Suprapubic skin (tissue), 4 donors: ENCODE data around the gene CFAP97D2. TPM values are rescaled to one million over a fixed set of nuclear protein-coding genes. Genes with fewer than 3 reads are reported as not detected.
A peak's percentile ranks its signal among the peaks of the same experiment; 100 is the strongest.

Source experiments
- DNase-seq, 2 donors: peaks; one replicate each; pipeline ENCODE4 v3.0.0-alpha.2; 2019; ENCODE audit warnings: low spot score in 2 of 2
- H3K27ac ChIP-seq: fragments of 200-600 bp; sonication (generic); one replicate; pipeline ENCODE4 v1.5.1; 2019
- H3K27me3 ChIP-seq: fragments of 200-600 bp; sonication (generic); one replicate; pipeline ENCODE4 v1.5.1; 2019
- H3K36me3 ChIP-seq: fragments of 200-600 bp; sonication (generic); one replicate; pipeline ENCODE4 v1.5.1; 2019
- H3K4me1 ChIP-seq: fragments of 200-600 bp; sonication (generic); one replicate; pipeline ENCODE4 v1.5.1; 2019
- H3K4me3 ChIP-seq: fragments of 200-600 bp; sonication (generic); one replicate; pipeline ENCODE4 v1.5.1; 2019; ENCODE audit warnings: mild to moderate bottlenecking
- H3K9me3 ChIP-seq: fragments of 200-600 bp; sonication (generic); one replicate; pipeline ENCODE4 v1.5.1; 2019
- EP300 ChIP-seq: sonication (generic); formaldehyde crosslinking; IDR thresholded peaks from one replicate; pipeline ENCODE4 v1.6.1; 2017; ENCODE audit warnings: antibody characterized with exemption
- POLR2A ChIP-seq, 2 donors: fragments of 450-650 bp; IDR thresholded peaks; one replicate each; pipeline ENCODE4 v1.6.1; 2017; ENCODE audit warnings: antibody characterized with exemption in 2 of 2, mild to moderate bottlenecking in 2 of 2, moderate library complexity in 2 of 2
- POLR2AphosphoS5 ChIP-seq, 3 donors: sonication (generic); formaldehyde crosslinking; IDR thresholded peaks; one replicate each; pipeline ENCODE4 v1.6.1; 2017; ENCODE audit warnings: antibody characterized with exemption in 3 of 3
- WGBS: methylation state at CpG from one replicate; pipeline ENCODE4 v1.1.5; 2018; 5-methylcytosine and 5-hydroxymethylcytosine counted together
- total RNA-seq, 4 donors: library from RNA; depleted of rRNA; stranded (reverse); fragments of >200 nt; gene quantifications; one replicate each; pipeline ENCODE4 v1.1.0, GENCODE V29; 2016
- TF ChIP-seq, protein P1 (sequence below), 2 donors: fragments of 200-600 bp in 1 of 2; fragments of 450-650 bp in 1 of 2; sonication (generic) in 1 of 2; IDR thresholded peaks; one replicate each; pipeline ENCODE4 v1.5.1; 2016 to 2019; ENCODE audit warnings: antibody characterized with exemption in 2 of 2, mild to moderate bottlenecking in 1 of 2, moderate library complexity in 1 of 2

Gene CFAP97D2
- total RNA-seq, 4 donors from 2014 or later: not detected

DNA sequence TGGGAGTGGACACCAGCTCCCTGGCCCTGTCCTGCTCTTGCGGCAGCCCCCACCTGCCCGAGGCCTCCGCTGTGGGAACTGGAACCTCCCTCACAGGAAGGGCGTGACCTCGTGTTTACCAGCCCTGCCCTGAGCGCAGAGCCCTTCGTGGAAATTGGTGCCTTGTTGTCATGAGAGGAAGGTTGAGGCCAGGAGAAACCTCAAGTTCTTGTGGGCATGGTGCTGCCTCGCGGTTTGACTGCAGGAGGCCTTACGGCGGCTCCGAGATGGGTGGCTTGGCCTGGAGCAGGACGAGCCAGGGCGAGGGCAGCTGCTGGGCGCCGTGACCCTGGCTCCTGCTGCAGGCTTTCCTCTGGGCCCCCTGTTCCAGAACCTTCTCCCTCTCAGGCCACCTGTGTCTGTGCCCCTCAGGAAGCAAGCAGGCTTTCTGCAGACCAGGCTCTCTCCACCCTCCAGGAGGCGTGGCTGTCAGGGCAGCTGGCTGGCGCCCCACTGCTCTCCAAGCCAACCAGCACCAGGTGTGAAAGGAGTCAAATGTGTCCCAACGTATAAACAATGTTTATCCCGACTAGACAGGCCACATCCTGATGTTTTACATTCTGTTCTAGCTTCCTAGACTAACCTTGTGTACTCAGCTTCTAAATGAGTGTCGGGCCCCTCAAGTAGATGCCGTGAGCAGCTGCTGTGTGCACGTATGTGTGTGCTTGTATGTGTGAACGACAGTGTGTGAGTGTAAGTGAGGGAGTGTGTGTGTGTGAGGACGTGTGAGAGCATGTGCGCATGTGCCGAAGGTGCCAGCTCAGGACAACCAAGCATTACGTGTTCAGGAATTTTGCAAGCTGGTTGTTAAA lies 36.2 kb upstream of the CFAP97D2 start:
- TF ChIP-seq, protein P1, sequence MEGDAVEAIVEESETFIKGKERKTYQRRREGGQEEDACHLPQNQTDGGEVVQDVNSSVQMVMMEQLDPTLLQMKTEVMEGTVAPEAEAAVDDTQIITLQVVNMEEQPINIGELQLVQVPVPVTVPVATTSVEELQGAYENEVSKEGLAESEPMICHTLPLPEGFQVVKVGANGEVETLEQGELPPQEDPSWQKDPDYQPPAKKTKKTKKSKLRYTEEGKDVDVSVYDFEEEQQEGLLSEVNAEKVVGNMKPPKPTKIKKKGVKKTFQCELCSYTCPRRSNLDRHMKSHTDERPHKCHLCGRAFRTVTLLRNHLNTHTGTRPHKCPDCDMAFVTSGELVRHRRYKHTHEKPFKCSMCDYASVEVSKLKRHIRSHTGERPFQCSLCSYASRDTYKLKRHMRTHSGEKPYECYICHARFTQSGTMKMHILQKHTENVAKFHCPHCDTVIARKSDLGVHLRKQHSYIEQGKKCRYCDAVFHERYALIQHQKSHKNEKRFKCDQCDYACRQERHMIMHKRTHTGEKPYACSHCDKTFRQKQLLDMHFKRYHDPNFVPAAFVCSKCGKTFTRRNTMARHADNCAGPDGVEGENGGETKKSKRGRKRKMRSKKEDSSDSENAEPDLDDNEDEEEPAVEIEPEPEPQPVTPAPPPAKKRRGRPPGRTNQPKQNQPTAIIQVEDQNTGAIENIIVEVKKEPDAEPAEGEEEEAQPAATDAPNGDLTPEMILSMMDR (IDR thresholded peaks at IDR 0.05): no peak
- no peak for TF ChIP-seq POLR2AphosphoS5 (IDR thresholded peaks at IDR 0.05)
- no peak for TF ChIP-seq POLR2A (IDR thresholded peaks at IDR 0.05)
- no peak for TF ChIP-seq EP300
- H3K4me3 ChIP-seq: no peak overlapping the region
- H3K27me3 ChIP-seq: no peaks in the 10 kb centered on the region
- peak in 1 of 2 donors; percentile 62 for DNase-seq
- WGBS: 54% methylated on average over 15 of the region's 28 CpGs
- peaks cover 29% of the 10 kb centered on the region for H3K4me1 ChIP-seq
- H3K36me3 ChIP-seq: no peaks in the 10 kb centered on the region
- no peaks in the 10 kb centered on the region for H3K9me3 ChIP-seq
- no peak overlapping the region for H3K27ac ChIP-seq

DNA sequence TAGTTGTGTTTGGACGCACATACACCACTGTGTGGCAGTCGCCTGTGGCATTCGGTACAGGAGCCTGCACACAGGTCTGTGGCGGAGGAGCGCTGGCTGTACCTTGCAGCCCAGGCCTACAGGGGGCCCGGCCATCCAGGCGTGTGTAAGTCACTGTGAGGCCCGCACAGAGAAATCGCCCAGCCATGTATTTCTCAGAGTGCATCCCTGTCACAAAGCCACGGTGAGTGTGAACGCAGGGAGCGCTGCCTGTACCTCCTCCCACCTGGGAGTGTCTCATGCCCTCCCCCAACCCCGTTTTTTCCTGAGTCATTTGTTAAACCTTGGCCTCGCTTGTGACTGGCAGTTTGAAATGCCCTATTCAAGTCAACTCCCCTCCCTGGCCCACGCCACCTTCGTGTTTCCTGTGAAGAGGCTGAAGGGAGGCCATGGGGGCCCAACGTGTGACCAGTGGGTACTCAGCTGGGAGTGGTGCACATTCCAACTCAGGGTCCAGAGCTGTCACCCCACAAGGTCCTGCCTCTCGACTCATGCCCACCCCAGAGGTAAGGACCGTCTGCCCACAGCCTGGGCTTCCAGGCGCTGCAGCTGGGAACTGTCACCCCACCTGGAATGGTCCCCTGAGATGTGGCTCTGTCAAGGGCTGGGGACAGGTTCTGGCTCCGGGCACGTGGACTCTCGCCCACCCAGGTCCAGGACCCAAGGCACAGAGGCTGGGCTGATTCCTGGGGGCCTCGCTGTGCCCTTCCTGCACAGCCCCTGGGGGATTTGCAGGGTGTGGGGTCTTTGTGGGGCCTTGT lies 35.1 kb upstream of the CFAP97D2 start:
- 64% methylated on average over 17 of the region's 24 CpGs for WGBS
- Histone ChIP-seq H3K4me3 (no peak overlapping the region), H3K36me3 (no peaks in the 10 kb centered on the region), H3K27me3 (no peaks in the 10 kb centered on the region), H3K9me3 (no peaks in the 10 kb centered on the region), H3K27ac (no peak overlapping the region), H3K4me1 (peaks cover 29% of the 10 kb centered on the region)
- peak in 1 of 2 donors; percentile 64 for DNase-seq
- no peak for TF ChIP-seq POLR2A (IDR thresholded peaks at IDR 0.05)
- no peak for TF ChIP-seq POLR2AphosphoS5 (IDR thresholded peaks at IDR 0.05)
- TF ChIP-seq EP300: no peak

DNA sequence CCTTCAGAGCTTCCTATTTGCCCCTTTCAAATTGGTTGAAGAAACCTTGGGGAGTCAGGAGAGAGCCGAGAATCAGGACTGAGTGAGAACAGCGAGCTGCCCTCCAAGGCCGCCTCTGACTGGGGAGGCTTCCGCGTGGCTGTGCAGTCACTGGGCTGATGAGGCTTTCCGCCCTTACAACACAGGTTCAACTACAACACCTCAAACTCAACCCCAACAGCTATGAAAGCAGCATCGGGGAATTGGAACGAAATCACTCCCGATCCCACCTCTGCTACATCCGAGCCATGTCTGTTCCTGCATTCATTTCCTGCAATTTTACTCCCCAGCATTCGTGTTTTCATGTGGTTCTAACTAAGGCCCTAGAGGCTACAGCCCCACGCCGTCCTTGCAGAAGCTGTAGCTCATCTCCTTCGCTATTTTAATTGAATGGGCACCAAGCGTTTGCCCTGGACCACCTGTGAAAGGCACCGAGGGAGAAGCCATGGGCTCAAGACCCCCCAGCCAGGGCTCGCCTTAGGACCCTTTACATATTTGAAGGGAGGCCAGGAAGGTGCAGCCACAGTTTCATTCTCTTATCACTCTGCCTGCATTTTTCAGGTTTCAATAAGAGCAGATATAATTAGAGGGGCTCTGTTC lies 34.3 kb upstream of the CFAP97D2 start:
- no peak overlapping the region for H3K4me3 ChIP-seq
- no peak overlapping the region for H3K27ac ChIP-seq
- 91% methylated on average over 17 of the region's 17 CpGs for WGBS
- no peaks in the 10 kb centered on the region for H3K27me3 ChIP-seq
- DNase-seq: no peak
- H3K9me3 ChIP-seq: no peaks in the 10 kb centered on the region
- no peaks in the 10 kb centered on the region for H3K36me3 ChIP-seq
- TF ChIP-seq POLR2AphosphoS5 (IDR thresholded peaks at IDR 0.05) (no peak), EP300 (no peak), POLR2A (IDR thresholded peaks at IDR 0.05) (no peak)
- TF ChIP-seq, protein P1 (IDR thresholded peaks at IDR 0.05): no peak
- peaks cover 29% of the 10 kb centered on the region for H3K4me1 ChIP-seq

DNA sequence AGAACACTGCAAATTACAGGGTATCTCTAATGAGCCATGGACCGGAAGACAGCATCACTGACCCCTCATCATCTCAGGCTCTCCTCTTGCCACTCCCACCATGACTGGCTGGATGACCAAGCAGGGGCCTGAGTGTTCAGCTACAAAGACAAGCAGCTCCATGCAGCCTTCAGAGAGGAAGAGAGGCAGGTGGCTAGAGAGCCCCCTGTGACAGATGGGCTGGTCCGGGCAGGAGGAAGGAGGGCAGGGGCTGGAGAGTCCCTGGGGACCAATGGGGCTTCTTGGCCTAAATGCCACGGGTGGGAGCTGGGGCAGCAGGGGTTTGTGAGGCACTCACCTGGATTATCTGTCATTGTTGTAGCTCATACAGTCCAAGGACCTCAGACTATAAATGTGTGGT lies 33.8 kb upstream of the CFAP97D2 start:
- DNase-seq: peak in 1 of 2 donors; percentile 46

DNA sequence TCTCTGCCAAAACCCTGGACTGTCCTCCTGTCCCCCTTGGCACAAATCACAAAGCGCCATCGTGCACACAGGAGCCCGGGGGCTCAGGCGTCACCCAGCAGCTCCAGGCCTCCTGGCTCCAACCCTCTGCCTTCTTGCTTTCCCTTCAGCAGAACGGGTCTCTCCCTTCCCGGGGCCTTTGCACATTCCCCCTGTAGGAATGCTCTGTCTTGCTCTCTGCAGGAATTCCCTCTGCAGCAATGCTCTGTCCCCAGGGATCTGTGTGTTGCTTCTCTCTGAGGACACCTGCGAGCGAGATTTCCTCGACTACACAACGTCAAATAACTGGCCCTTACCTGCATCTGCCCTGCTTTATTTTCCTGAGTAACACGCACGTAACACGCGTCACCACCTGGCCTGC lies 33.3 kb upstream of the CFAP97D2 start:
- no peak overlapping the region for H3K27ac ChIP-seq
- DNase-seq: peak; percentile 26 to 43
- H3K36me3 ChIP-seq: no peaks in the 10 kb centered on the region
- H3K9me3 ChIP-seq: no peaks in the 10 kb centered on the region
- H3K4me1 ChIP-seq: peaks cover 22% of the 10 kb centered on the region
- no peaks in the 10 kb centered on the region for H3K27me3 ChIP-seq
- TF ChIP-seq, protein P1 (IDR thresholded peaks at IDR 0.05): no peak
- TF ChIP-seq EP300 (no peak), POLR2AphosphoS5 (IDR thresholded peaks at IDR 0.05) (no peak), POLR2A (IDR thresholded peaks at IDR 0.05) (no peak)
- WGBS: 95% methylated on average over 14 of the region's 14 CpGs
- no peak overlapping the region for H3K4me3 ChIP-seq

More for the DNA sequence above, 33.8 kb upstream of the CFAP97D2 start:
- peaks cover 27% of the 10 kb centered on the region for H3K4me1 ChIP-seq
- H3K4me3 ChIP-seq: no peak overlapping the region
- H3K36me3 ChIP-seq: no peaks in the 10 kb centered on the region
- WGBS: 59% methylated on average over 3 of the region's 3 CpGs
- H3K27ac ChIP-seq: no peak overlapping the region
- no peaks in the 10 kb centered on the region for H3K9me3 ChIP-seq
- TF ChIP-seq EP300 (no peak), POLR2AphosphoS5 (IDR thresholded peaks at IDR 0.05) (no peak), POLR2A (IDR thresholded peaks at IDR 0.05) (no peak)
- TF ChIP-seq, protein P1 (IDR thresholded peaks at IDR 0.05): no peak
- no peaks in the 10 kb centered on the region for H3K27me3 ChIP-seq
